ENCODE results near the gene TREML4.

- TF ChIP-seq POLR2A (IDR thresholded peaks at IDR 0.05; ENCODE audit: low read length) (no peak), GATA1 (IDR thresholded peaks at IDR 0.05; ENCODE audit: low read depth, low read length) (no peak)
Measured at GRCh38 chr6:41288030-41288753, 60.0 kb downstream of the TREML4 start.
